Endothelial cell of umbilical vein (primary cell): Measurements from ENCODE around the gene RASAL1.

Experiments
- EZH2 ChIP-seq: IDR thresholded peaks from 2 replicates; pipeline ENCODE4 v1.6.1; 2012; ENCODE audit warnings: borderline replicate concordance, low read depth, mild to moderate bottlenecking, moderate library complexity, low read length, inconsistent platforms; ENCODE audit not compliant: severe bottlenecking
- TF ChIP-seq, protein P1 (sequence below), 2 donors: IDR thresholded peaks; 1 replicate in 1 of 2; 2 replicates in 1 of 2; pipeline ENCODE4 v1.5.1; 2011; ENCODE audit warnings: low read length in 2 of 2, mild to moderate bottlenecking in 2 of 2, moderate library complexity in 2 of 2, control low read depth in 1 of 2, inconsistent platforms in 1 of 2, low read depth in 1 of 2; ENCODE audit not compliant: insufficient read depth in 1 of 2; ENCODE audit errors: extremely low read depth in 1 of 2

DNA sequence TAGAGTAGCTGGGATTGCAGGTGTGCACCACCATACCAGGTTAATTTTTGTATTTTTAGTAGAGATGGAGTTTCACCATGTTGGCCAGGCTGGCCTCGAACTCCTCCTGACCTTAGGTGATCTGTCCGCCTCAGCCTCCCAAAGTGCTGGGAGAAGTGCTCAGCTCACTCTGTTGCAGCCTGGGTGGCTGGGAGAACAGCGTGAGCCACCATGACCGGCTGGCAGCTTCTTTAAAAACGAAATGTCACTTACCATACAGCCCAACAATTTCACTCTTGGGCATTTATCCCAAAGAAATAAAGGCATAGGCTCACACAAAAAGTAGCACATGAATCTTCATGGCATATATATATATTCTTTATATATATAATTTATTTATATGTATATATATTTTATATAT is 9.2 kb upstream of the RASAL1 start:
- TF ChIP-seq, protein P1, sequence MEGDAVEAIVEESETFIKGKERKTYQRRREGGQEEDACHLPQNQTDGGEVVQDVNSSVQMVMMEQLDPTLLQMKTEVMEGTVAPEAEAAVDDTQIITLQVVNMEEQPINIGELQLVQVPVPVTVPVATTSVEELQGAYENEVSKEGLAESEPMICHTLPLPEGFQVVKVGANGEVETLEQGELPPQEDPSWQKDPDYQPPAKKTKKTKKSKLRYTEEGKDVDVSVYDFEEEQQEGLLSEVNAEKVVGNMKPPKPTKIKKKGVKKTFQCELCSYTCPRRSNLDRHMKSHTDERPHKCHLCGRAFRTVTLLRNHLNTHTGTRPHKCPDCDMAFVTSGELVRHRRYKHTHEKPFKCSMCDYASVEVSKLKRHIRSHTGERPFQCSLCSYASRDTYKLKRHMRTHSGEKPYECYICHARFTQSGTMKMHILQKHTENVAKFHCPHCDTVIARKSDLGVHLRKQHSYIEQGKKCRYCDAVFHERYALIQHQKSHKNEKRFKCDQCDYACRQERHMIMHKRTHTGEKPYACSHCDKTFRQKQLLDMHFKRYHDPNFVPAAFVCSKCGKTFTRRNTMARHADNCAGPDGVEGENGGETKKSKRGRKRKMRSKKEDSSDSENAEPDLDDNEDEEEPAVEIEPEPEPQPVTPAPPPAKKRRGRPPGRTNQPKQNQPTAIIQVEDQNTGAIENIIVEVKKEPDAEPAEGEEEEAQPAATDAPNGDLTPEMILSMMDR (IDR thresholded peaks at IDR 0.05; ENCODE audit: extremely low read depth in 1 of 2, insufficient read depth in 1 of 2, low read depth in 1 of 2, low read length in 2 of 2) = no peak
- TF ChIP-seq EZH2 = no peak
